GM12801 (cell line): ENCODE measurements around the gene DNAJB1.

Experiments
- CTCF ChIP-seq: IDR thresholded peaks from one replicate; pipeline ENCODE4 v1.5.1; 2011; ENCODE audit warnings: control low read depth; ENCODE audit not compliant: insufficient read length; ENCODE audit errors: extremely low read depth

The DNAJB1 gene

GRCh38 chr19:14556662-14557188 lies 38.5 kb upstream of the DNAJB1 start:
- TF ChIP-seq CTCF: peak; percentile 1

- no peak for TF ChIP-seq CTCF
Observed at GRCh38 chr19:14555918-14556661, 37.9 kb upstream of the DNAJB1 start.

GRCh38 chr19:14554382-14554812 lies 36.2 kb upstream of the DNAJB1 start:
- TF ChIP-seq CTCF: no peak

GRCh38 chr19:14553939-14554243 lies 35.7 kb upstream of the DNAJB1 start:
- no peak for TF ChIP-seq CTCF

GRCh38 chr19:14553042-14553938 lies 35.1 kb upstream of the DNAJB1 start:
- no peak for TF ChIP-seq CTCF

- TF ChIP-seq CTCF: no peak
Observed at GRCh38 chr19:14550201-14550754, 32.1 kb upstream of the DNAJB1 start.

- TF ChIP-seq CTCF: no peak
Observed at GRCh38 chr19:14545716-14546082, 27.5 kb upstream of the DNAJB1 start.
